Activated T-cell treated with anti-CD3 and anti-CD28 coated beads, Interleukin-2, amount 50 U/mL, for 72 hours (primary cell): Measurements from ENCODE around the gene CFAP53. TPM values are rescaled to one million over a fixed set of nuclear protein-coding genes. Genes with fewer than 3 reads are reported as not detected.

ENCODE experiments used
- total RNA-seq, 2 donors: library from RNA; stranded (reverse); gene quantifications; one replicate each; pipeline ENCODE4 v1.2.3, GENCODE V29; 2022

Gene CFAP53
- total RNA-seq, 2 donors from 2014 or later = 0.97 to 1.6 TPM

Other genes starting within 250 kb of the CFAP53 start
- under 1 TPM; 0.12 to 0.39 TPM for gene MYO5B, start 71.3 kb downstream of the CFAP53 start, total RNA-seq
- 10 to 100 TPM; 88.5 to 94.9 TPM for gene MBD1, start 15.0 kb upstream of the CFAP53 start, total RNA-seq
- gene CXXC1, start 21.2 kb upstream of the CFAP53 start, total RNA-seq = 100 to 1,000 TPM in 1 of 2 donors, 10 to 100 TPM in 1; 92.5 to 103 TPM
- 10 to 100 TPM; 63.2 to 73.1 TPM for gene SKA1, start 108.6 kb upstream of the CFAP53 start, total RNA-seq